ENCODE data around the gene ASZ1. TPM values are rescaled to one million over a fixed set of nuclear protein-coding genes. Genes with fewer than 3 reads are reported as not detected.

Gene ASZ1
- total RNA-seq, 1 experiment from 2014 or later: not detected

DNA sequence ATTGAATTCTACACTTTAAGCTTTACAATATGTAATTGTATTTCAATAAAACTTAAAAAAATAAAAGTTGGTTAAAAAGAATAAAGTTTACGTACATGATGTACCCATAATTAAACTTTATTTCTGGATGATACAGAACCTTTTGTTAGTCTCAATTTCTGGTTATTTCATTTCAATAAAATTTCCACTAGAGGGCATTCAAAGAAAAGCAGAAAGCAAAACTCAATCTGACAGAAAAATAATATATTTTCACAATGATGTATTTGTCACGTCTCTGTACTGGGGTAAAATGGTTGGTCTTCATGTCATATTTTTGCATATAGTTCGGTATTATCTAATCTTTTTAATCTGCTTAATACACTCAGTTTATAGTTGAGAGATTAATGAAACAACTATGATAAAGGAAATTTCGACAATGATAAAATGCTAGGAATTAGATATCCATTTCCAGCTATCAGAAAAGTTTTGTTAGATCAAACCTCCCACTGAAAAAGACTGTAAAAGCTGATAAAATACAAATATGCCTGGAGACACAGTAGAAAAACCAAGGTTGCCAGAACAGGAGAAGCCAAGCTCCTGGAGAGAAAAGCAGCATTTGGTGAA, 27.4 kb downstream of the ASZ1 start:
- Histone ChIP-seq H3K9me2 (ENCODE audit: insufficient read depth) (no peaks in the 10 kb centered on the region), H3K4me2 (ENCODE audit: low read length) (no peak overlapping the region), H3K9ac (ENCODE audit: low read length) (no peak overlapping the region), H2AFZ (ENCODE audit: low read depth, low read length, poor library complexity, severe bottlenecking) (peak overlapping the region; percentile 12), H3K36me3 (ENCODE audit: control insufficient read depth in 1 of 2, insufficient read depth in 2 of 2, low read length in 2 of 2) (no peaks in the 10 kb centered on the region), H3K27ac (ENCODE audit: low read depth, low read length) (no peak overlapping the region), H3K4me3 (replicated peaks in 1 of 2; ENCODE audit: low read depth in 1 of 2, low read length in 2 of 2) (no peak overlapping the region), H3K79me2 (ENCODE audit: insufficient read depth, low read length) (no peaks in the 10 kb centered on the region), H3K27me3 (ENCODE audit: insufficient read depth, low read length) (no peaks in the 10 kb centered on the region), H3K4me1 (ENCODE audit: control insufficient read depth in 1 of 2, insufficient read depth in 2 of 2, low read length in 2 of 2) (no peaks in the 10 kb centered on the region), H4K20me1 (ENCODE audit: insufficient read depth) (no peaks in the 10 kb centered on the region), H3K9me3 (ENCODE audit: control insufficient read depth in 1 of 2, insufficient read depth in 1 of 2, low read depth in 1 of 2, low read length in 2 of 2) (no peaks in the 10 kb centered on the region)
- ChIA-PET RAD21 (ENCODE audit: low non-redundant PET in 1 of 2, low total read pairs in 2 of 2, uncharacterized antibody in 2 of 2, unreplicated experiment in 2 of 2) (no interaction called here), POLR2A (no interaction called here), CTCF (interaction anchor here (1.0 to 3.1 kb wide), 4 partner anchors 59 to 754 kb away, joined by 5 to 18 read pairs (median 6); no protein-coding TSS in a partner anchor)
- ATAC-seq (no peak; the same call in 1 of the 2 replicates), DNase-seq (ENCODE audit: low read depth, low spot score) (no peak)
- no TSS peak for BruUV-seq (replicated peaks)
- TF ChIP-seq, protein P1, sequence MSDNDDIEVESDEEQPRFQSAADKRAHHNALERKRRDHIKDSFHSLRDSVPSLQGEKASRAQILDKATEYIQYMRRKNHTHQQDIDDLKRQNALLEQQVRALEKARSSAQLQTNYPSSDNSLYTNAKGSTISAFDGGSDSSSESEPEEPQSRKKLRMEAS (IDR thresholded peaks at IDR 0.05): no peak
- TF ChIP-seq, protein P2, sequence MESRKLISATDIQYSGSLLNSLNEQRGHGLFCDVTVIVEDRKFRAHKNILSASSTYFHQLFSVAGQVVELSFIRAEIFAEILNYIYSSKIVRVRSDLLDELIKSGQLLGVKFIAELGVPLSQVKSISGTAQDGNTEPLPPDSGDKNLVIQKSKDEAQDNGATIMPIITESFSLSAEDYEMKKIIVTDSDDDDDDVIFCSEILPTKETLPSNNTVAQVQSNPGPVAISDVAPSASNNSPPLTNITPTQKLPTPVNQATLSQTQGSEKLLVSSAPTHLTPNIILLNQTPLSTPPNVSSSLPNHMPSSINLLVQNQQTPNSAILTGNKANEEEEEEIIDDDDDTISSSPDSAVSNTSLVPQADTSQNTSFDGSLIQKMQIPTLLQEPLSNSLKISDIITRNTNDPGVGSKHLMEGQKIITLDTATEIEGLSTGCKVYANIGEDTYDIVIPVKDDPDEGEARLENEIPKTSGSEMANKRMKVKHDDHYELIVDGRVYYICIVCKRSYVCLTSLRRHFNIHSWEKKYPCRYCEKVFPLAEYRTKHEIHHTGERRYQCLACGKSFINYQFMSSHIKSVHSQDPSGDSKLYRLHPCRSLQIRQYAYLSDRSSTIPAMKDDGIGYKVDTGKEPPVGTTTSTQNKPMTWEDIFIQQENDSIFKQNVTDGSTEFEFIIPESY (IDR thresholded peaks at IDR 0.05; ENCODE audit: extremely low read depth, insufficient replicate concordance, low read length): no peak
- TF ChIP-seq CTCF (IDR thresholded peaks at IDR 0.05 in 2 of 3, conservative IDR thresholded peaks at IDR 0.05 in 1 of 3; ENCODE audit: borderline replicate concordance in 1 of 3, insufficient read depth in 1 of 3, low read depth in 2 of 3, low read length in 2 of 3) (peak; percentile 26 to 65 (median 59); a peak in 4 of 6 replicates), ZNF274 (IDR thresholded peaks at IDR 0.05; ENCODE audit: low read depth, low read length) (no peak), RAD21 (IDR thresholded peaks at IDR 0.05; ENCODE audit: low read depth) (peak; percentile 76), TCF7L2 (IDR thresholded peaks at IDR 0.05; ENCODE audit: borderline replicate concordance, extremely low read depth, insufficient read depth, insufficient read length) (no peak), EGR1 (IDR thresholded peaks at IDR 0.05; ENCODE audit: low read depth) (no peak), CEBPB (IDR thresholded peaks at IDR 0.05; ENCODE audit: low read depth) (no peak), ZFX (IDR thresholded peaks at IDR 0.05) (no peak), CBX3 (IDR thresholded peaks at IDR 0.05; ENCODE audit: low read depth) (no peak)
- intact Hi-C loops (cut with micrococcal nuclease): loop anchor here (2.0 to 5.0 kb wide), 3 partner anchors 273 to 797 kb away; no protein-coding TSS in a partner anchor

Data from HCT116 (cell line).